ENCODE data around the gene TRIM38. TPM values are rescaled to one million over a fixed set of nuclear protein-coding genes. Genes with fewer than 3 reads are reported as not detected.
"Not testable (repeated sequence)": the region's sequence is repeated elsewhere in the genome, so short reads cannot be mapped to it uniquely, and the experiment has no call there.

The TRIM38 gene
- total and polyA plus RNA-seq, 8 donors, result 1.5 to 5.8 (median 2.5) TPM

DNA sequence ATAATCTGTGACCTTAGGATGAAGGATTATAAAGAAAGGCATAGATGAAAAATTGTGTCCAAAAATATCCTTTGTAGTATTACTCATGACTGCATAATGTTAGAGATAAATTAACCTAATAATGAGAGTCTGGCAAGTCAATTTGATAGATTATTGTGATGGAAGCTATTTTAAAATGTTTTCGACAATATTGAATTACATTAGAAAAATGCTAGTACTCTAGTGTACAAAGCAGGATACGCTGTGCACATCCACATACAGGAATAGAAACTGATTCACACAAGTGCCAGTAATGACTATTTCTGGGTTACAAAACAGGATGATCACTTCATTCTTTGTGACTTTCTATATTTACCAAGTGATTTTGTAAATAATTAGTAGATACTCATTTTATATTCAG, 35.4 kb upstream of the TRIM38 start:
- DNase-seq, result no peak
- peak overlapping the region in 2 of 4 donors; percentile 22 to 53 for H3K27ac ChIP-seq
- ATAC-seq, result no peak
- FAIRE-seq, result no peak
- TF ChIP-seq, protein P1, sequence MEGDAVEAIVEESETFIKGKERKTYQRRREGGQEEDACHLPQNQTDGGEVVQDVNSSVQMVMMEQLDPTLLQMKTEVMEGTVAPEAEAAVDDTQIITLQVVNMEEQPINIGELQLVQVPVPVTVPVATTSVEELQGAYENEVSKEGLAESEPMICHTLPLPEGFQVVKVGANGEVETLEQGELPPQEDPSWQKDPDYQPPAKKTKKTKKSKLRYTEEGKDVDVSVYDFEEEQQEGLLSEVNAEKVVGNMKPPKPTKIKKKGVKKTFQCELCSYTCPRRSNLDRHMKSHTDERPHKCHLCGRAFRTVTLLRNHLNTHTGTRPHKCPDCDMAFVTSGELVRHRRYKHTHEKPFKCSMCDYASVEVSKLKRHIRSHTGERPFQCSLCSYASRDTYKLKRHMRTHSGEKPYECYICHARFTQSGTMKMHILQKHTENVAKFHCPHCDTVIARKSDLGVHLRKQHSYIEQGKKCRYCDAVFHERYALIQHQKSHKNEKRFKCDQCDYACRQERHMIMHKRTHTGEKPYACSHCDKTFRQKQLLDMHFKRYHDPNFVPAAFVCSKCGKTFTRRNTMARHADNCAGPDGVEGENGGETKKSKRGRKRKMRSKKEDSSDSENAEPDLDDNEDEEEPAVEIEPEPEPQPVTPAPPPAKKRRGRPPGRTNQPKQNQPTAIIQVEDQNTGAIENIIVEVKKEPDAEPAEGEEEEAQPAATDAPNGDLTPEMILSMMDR (IDR thresholded peaks at IDR 0.05), result no peak
- peaks cover 0 to 28% (median 24%) of the 10 kb centered on the region in 3 donors for H3K4me1 ChIP-seq
- intact Hi-C loops (cut with DNase I), result no loop called here
- no peak overlapping the region for H3K4me3 ChIP-seq
- no peaks in the 10 kb centered on the region for H3K9me3 ChIP-seq
- H3K36me3 ChIP-seq, result no peaks in the 10 kb centered on the region
- no peaks in the 10 kb centered on the region for H3K27me3 ChIP-seq
- WGBS, 2 donors, result 86 to 89% methylated on average over 2 of the region's 2 CpGs

DNA sequence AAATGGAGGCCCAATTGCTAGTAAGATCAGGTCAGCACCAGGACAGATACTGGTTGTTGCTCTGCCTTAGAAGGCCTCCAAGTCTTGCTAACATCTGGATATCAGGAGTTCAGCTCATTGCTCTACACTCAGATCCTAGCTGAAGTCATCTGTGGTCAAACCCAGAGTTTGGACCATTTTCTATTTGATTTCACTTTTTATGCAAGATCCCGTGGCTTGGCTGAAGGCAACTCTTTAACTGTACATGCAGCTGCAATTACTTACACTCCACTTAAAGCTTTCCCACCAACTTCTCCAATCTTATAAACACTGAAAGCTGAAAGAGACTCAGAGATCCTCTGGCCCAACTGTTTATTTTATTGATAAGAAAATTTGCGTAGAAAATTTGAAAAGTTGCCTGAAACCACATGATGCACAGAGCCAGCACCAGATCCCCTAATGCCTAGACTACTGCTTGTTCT, 34.8 kb upstream of the TRIM38 start:
- ATAC-seq (peak; percentile 71 to 85 (median 81)), FAIRE-seq (no peak), DNase-seq (peak in 3 of 6 donors; percentile 19 to 38 (median 21))
- 22 to 29% methylated on average over 2 of the region's 2 CpGs for WGBS, 2 donors
- Histone ChIP-seq H3K27ac (peak overlapping the region in 2 of 4 donors; percentile 22 to 53), H3K27me3 (no peaks in the 10 kb centered on the region), H3K9me3 (no peaks in the 10 kb centered on the region), H3K4me3 (no peak overlapping the region), H3K36me3 (no peaks in the 10 kb centered on the region), H3K4me1 (peaks cover 0 to 28% (median 24%) of the 10 kb centered on the region in 3 donors)
- TF ChIP-seq, protein P1 (IDR thresholded peaks at IDR 0.05), result no peak
- intact Hi-C loops (cut with DNase I), result no loop called here

DNA sequence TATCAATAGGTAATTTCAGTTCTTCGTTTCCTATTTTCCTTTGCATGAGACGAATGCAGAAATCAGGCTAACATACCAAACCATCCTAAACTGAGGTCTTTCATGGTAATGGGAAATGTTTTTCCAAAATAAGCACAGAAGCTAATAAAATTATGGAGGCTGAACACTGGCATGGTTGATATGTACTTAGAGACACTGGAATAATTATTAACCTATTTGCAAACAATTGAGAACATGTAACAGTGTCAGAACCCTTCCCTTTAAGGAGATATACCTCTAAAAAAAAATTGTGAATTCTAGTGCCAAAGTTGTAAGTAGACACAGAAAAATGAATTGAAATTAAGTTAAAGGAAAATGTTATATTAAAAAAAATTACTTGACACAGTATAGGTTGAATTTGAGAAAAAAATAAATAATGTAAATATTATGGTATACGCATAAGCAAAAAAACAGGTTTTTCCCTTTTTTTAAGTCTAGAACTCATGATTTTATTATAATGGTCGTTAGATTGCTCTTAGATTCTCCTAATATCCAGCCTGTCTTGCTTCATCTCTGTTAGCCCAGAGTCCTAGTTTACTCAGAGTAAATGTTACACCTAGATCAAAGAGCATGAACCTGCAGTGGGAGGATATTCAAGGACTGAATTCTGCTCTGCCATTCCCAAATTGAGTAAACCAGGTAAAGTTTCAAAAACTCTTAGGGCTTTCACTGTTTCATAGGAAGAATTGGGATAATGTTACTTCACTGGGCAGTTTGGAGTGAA, 33.9 kb upstream of the TRIM38 start:
- WGBS, 2 donors, result 55 to 66% methylated on average over 4 of the region's 4 CpGs
- Histone ChIP-seq H3K27me3 (no peaks in the 10 kb centered on the region), H3K4me3 (no peak overlapping the region), H3K27ac (peak overlapping the region in 3 of 4 donors; percentile 22 to 53 (median 22)), H3K36me3 (no peaks in the 10 kb centered on the region), H3K4me1 (peaks cover 0 to 28% (median 24%) of the 10 kb centered on the region in 3 donors), H3K9me3 (no peaks in the 10 kb centered on the region)
- TF ChIP-seq, protein P1 (IDR thresholded peaks at IDR 0.05), result no peak
- ATAC-seq (peak; percentile 86 to 88 (median 87)), DNase-seq (no peak), FAIRE-seq (peak; percentile 23)
- intact Hi-C loops (cut with DNase I), result no loop called here

DNA sequence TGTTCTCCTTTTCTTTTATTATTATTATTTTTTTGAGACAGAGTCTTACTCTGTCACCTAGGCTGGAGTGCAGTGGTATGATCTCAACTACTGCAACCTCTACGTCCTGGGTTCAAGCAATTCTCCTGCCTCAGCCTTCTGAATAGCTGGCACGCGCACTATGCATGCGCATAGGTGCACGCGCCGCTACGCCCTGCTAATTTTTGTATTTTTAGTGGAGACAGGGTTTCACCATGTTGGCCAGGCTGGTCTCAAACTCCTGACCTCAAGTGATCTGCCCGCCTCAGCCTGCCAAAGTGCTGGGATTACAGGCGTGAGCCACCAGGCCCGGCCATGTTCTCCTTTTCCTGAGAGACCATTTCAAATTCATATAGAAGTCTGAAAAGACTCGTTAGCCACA, 32.8 kb upstream of the TRIM38 start:
- FAIRE-seq; H3K4me3 ChIP-seq; H3K27me3 ChIP-seq; H3K36me3 ChIP-seq; DNase-seq; H3K9me3 ChIP-seq; ATAC-seq; intact Hi-C loops (cut with DNase I): not testable (repeated sequence)
- Histone ChIP-seq H3K4me1 (peaks cover 0 to 28% (median 26%) of the 10 kb centered on the region in 3 donors), H3K27ac (peak overlapping the region in 1 of 4 donors; percentile 53)
- WGBS, 2 donors, result 93 to 95% methylated on average over 12 of the region's 12 CpGs

DNA sequence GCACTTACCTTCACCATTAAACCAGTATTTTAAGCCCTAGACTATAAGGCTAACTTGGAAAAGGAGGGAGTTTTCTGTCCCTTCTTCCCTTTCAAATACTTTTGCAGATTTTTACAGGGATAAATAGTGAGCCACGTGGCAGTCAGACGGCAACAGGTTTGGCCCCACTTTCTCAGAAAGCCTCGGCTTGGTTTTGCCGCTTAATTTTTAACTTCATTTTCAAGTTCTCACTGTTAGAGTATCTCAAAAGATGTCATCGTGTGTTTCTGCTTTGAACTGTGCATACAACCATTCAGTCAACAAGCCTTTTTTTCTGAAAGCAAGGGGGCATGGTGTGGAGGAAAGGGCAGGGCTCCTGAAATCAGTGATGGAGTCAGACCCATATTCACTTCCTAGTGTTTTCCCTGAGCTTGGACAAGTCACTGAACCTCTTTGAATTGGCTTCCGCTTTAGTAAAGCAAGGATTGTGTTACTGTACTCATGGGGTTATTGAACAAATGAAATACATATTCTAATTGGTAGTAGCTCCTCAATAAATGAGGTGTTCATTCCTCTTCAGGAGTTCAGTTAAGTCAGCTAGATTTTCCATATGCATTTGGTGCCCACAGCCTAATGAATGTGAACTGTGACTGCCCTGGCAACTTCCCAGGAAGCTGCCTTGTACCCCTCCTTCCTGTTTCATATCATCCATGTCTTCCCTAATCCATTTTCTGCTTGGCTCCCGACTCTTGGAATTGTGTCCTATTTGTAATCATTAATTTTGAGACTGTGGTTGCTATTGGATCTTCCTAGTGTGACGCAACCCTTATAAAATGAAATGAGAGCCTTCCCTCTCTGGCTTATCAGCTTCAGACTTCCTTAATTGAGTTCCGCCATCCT, 31.8 kb upstream of the TRIM38 start, which contains the start of gene SLC17A2:
Gene SLC17A2 (minus strand): TSS at position 160 of the 879 bp plus-strand sequence. CDS start 4,895 bp downstream, outside the sequence.
- Histone ChIP-seq H3K27ac (peak within 1 kb of the TSS in 1 of 4 donors; percentile 53), H3K9me3 (no peaks in the 10 kb centered on the region), H3K4me3 (no peak within 1 kb of the TSS), H3K36me3 (no peaks in the 10 kb centered on the region), H3K4me1 (peaks cover 0 to 28% (median 27%) of the 10 kb centered on the region in 3 donors), H3K27me3 (no peaks in the 10 kb centered on the region)
- FAIRE-seq, result no peak
- no peak for DNase-seq
- WGBS, 2 donors, result 67 to 71% methylated on average over 9 of the region's 9 CpGs
- TF ChIP-seq, protein P1 (IDR thresholded peaks at IDR 0.05), result no peak
- ATAC-seq, result no peak
- intact Hi-C loops (cut with DNase I), result no loop called here

Data from pancreas (tissue), 10 donors.